GM21367 (cell line): ENCODE results near the gene DNAJC28.
"Not testable (repeated sequence)": the region's sequence is repeated elsewhere in the genome, so short reads cannot be mapped to it uniquely, and the experiment has no call there.

ENCODE experiments used
- ATAC-seq: cut with Tn5 transposase; IDR thresholded peaks from one replicate; pipeline ENCODE4 v1.9.1; 2021; ENCODE audit not compliant: unreplicated experiment

The DNAJC28 gene, protein sequence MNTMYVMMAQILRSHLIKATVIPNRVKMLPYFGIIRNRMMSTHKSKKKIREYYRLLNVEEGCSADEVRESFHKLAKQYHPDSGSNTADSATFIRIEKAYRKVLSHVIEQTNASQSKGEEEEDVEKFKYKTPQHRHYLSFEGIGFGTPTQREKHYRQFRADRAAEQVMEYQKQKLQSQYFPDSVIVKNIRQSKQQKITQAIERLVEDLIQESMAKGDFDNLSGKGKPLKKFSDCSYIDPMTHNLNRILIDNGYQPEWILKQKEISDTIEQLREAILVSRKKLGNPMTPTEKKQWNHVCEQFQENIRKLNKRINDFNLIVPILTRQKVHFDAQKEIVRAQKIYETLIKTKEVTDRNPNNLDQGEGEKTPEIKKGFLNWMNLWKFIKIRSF

DNA sequence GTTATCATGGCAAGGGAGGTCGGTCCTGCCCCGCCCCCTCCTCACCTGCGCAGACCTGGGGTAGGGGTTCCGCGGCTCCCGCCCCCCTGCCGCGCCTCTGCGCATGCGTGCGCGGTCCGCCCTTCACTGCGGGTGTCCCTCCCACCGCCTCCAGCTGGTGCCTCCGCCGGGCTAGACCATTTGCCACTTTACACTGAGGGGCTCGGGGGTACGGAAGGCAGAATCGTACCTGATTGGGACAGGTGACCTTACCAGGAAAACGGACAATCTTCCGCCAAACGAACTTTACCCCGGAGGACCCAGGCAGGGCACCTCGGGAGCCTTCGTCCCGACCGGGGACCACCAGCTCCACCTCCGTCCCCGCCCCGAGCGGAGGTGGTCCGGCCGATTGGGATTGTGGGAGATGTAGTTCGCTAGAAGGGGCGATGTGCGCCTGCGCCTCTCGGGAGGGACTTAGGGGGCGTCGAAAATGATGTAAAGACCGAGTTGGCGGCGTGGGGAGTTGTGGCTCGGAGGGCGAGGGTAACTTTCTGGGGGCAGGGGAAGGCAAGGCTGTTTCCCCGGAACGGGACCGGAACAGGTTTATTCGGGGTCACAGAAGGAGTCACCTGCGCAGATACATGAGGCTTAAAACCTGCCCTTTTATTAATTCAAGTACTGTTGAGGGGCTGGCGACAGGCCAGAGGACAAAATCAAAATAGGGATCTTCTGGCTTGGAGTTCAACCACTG lies at the start of gene DNAJC28:
TSS of gene DNAJC28 (minus strand) at position 344 of the 730 bp plus-strand sequence. CDS start 2,323 bp downstream, outside the sequence.
- peak; percentile 92 for ATAC-seq

DNA sequence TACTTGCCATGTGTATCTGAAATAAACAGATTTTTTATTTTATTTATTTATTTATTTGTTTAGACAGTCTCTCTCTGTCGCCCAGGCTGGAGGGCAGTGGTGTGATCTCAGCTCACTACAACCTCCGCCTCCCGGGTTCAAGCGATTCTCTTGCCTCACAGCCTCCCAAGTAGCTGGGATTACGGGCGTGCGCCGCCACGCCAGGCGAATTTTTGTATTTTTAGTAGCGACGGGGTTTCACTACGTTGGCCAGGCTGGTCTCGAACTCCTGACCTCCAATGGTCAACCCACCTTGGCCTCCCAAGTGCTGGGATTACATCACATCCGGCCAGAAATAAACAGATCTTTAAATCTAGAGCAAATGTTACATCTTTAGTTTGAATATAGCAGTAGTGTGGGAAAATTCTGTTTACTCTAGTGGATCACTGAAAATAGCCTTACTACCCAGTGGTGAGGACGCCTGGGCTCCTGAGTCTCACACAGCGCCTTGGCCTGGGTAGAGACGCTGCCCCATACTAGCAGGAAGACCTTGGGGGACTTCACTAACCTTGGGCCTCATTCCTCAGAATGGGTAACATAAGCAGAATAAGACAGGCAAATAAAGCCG lies 49.7 kb upstream of the DNAJC28 start:
- no peak for ATAC-seq

DNA sequence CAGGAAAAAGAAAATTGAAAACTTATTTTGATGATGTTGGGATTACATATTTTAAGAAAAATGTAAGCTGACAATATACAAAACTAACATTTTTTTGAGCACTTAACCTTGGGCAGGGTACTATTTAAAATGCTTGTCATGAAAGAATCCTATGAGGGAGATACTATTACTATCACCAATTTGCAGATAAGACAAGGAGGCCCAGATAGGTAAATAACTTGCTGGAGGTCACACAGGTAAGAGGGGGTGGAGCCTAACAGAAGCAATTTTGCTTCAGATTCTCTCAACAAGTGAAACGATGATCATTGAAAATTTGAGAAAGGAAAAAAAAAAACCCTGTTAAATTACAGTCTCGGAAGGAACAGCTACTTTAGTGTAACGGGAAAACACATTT lies 49.2 kb upstream of the DNAJC28 start:
- no peak for ATAC-seq

DNA sequence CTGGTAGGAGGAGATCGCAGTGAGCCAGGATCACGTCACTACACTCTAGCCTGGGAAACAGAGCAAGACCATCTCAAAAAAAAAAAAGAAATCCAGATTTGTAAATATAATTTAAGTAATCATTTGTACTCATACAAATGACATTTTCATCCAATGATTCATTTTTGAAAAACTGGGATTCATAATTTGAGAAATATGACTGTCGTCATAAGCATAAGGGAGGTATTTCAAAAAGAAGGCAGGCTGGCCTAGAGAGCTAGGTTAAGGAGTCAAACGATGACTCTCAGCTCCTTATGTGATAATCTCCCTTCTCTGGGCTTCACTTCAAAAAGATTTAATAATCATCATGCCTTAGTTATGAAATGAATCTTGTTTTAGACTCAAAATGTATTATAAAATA lies 48.1 kb upstream of the DNAJC28 start:
- ATAC-seq = no peak

DNA sequence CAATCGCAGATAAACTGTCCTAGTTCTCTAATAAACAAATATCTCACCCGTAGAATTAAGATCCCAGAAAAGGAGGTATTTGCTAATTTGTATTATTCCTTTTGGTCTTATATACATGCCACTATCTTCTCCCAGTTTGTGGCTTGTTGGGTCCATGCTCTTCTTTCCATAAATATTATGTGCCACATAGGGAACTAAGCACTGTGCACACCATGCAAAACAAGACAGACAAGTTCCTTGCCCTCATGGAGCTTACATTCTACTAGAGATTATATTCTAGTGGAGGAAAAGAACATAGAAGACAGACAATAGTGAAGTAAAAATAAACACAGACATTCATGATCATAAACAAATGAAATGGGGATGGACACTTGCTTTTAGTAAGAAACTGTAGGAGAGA lies 45.7 kb upstream of the DNAJC28 start:
- ATAC-seq = no peak

DNA sequence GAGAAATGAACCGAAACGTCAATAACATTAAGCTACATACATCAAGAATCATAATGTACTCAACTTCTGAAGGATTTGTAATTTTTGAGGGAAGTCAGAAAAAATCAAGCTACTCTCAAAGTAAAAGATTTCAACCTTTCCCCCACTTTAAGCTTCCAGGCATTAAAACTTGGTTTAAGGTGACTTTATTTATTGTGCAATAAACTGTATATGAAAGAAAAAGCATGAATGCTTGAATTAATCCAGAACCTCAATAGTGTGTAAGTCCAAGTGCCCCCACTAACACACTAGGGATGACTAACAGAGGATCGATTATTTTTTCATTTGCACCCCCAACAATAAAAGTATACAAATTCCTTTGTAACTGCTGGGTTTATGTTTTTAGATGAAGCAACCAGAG lies 39.5 kb upstream of the DNAJC28 start:
- no peak for ATAC-seq

DNA sequence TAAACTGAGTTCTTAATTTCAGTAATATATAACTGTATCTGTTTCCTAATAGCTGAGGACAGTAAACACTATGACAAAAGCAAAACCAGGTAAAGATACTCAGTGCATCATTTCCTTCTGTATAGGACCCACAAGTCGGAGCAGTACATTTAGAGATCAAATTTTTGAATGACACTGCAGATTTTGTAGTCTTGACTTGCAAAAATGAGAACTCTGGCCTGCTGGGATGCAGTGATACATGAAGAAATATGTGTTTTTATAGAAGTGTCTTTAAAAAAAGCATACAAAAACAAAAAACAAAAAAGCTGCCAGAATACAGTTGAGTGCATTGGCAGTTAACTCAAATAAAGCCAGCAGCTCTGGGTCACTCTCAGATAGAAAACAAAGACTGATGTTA lies 31.4 kb upstream of the DNAJC28 start:
- no peak for ATAC-seq

DNA sequence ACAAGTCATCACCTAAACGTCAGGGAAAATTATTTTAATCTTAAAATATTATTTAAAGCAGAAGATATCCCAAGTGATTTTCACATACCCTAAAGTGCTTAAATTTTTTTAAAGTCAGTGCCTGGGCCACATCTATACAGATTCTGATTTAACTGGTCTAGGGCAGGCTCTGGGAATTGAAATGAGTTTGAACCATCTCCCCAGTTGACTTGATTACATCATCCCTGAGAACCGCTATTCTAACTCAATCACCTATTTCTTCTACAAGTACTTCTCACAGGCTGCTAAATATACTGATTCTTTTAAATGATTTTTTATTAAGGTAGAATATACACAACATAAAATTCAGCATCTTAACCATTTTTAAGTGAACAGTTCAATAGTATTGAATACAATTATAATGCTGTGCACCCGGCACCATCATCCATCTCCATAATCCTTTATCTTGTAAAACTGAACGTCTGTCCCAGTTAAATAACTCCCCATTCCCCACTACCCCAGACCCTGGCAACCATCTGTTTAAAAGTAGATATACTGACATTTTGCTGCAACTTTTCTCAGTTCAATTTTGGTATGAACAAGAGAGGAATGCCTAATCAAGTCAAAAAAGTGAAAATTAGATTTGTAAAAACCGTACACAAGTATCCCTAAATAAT lies 30.9 kb upstream of the DNAJC28 start:
- no peak for ATAC-seq

DNA sequence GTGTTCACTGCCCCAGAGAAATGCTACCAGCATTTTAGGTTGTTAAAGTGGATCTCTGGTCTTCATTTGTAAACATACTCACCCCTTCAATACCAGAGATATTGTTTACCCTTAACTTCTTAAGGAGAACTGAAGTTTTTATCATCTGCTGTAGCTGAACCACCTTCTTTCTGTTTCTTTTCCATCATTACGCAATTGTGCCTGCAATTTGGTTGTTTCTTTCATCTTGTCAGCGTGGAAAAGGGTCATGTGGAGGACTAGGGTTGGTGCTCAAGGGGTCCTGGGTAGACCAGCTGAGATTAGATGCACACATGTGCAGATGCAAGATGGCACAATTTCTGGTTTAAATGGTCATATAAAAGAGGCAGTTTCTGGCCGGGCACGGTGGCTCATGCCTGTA lies 27.4 kb upstream of the DNAJC28 start:
- ATAC-seq = no peak

DNA sequence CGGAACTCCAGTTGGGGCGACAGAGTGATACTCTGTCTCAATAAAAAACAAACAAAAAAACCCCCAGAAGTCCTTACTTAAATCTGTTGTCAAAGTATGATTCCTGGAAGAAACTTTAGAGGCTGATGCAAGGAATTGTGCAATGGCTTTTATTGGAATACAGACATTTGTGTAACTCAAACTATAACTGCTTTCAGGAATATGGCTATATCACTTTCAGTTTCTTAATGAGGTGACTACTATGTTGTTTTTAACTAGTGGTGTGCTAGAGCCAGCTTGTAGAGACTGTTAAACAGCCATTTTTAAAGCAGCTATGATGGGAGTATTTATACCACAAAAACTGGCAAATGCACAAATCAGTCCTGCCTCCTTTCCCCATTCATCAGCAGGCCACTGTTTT lies 22.7 kb upstream of the DNAJC28 start:
- no peak for ATAC-seq

DNA sequence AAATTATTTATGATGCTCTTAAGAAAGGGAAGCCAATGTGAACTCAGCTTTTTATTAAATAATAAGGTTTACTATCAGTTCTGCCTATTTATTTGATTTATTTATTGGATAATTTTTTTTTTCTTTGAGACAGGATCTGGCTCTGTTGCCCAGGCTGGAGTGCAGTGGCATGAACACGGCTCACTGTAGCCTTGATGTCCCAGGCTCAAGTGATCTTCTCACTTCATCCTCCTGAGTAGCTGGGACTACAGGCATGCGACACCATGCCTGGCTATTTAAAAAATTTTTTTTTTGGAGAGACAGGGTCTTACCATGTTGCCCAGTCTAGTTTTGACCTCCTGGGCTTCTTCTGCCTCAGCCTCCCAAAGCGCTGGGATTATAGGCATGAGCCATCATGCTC lies 21.0 kb upstream of the DNAJC28 start:
- no peak for ATAC-seq

DNA sequence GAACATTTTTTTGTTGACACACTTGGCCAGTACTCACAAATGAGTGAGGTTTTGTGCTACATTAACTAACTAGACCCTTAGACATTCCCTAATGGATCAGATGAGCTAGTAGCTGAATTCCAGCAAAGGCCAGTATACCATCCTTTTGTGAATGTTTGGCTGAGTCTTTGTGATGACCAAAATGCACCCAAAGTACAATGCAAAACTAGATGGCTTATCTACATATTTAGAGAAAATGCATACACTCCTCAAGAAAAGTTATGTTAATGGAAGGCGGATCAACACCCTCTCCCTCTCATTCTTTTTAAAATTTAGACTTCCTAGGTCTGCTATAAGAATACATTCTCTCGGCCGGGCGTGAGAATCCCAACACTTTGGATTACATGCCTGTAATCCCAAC lies 20.1 kb upstream of the DNAJC28 start:
- no peak for ATAC-seq

DNA sequence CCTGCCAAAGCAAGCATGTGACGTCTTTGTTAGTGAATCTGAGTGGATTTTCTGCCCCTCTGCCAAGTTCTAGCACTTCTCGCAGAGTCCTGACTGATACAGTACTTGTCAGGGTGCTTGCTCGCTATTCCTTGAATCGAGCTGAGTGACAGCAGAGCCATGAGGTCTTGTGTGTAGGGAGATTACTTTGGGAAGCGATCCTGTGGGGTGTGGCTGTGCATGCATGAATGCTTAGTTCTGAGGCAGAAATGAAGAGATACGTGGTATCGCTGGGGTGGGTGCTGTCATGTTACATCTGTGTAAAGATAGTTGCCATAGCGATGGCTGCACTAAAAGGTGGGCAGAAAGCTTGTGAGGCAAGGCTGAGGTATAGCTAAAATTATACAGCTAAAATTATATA lies 19.3 kb upstream of the DNAJC28 start:
- no peak for ATAC-seq

DNA sequence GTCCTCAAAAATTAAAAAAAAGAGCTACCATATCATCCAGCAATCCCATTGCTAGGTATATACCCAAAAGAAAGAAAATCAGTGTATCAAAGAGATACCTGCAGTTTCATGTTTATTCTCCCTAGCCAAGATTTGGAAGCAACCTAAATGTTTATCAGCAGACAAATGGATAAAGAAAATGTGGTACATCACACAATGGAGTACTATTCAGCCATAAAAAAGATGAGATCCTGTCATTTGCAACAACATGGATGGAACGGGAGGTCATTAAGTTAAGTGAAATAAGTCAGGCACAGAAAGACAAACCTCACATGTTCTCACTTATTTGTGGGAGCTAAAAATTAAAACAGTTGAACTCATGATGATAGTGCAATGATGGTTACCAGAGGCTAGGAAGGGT lies 15.5 kb upstream of the DNAJC28 start:
- ATAC-seq = not testable (repeated sequence)

DNA sequence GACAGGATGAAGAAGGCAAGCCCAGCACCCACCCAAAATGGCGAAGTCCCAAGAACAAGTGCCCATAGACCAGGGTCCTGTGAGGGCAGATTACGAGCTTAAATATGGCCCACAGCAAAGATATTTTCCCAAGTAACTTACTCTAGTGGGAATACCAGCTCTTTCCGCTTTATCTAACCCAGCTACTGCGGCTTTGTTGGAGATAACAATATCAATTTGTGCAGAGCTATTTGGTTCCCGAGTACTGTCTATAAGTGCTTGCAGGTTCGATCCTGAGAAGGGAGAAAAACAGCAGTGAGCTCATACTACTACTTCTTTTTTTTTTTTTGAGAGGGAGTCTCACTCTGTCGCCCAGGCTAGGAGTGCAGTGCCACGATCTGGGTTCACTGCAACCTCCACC lies 14.3 kb upstream of the DNAJC28 start:
- ATAC-seq = no peak

DNA sequence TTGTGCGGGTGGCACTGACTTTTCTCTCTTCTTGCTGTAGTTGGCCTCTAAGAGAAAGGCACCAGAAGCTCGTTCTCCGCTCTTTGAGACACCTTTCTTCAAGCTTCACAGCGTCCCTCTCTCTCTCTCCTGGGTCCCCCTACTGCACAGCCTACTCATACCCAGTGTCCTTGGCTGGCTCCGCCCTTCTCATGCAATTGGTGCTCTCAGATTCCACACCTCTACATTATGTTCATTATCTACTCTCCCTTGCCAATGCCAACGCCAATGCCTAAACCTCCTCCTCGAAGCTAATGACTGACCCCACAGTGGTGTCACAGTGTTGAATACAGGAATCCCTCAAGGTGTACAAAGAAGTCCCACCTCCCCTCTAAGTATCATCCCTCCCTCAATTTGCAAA lies 4.8 kb upstream of the DNAJC28 start:
- no peak for ATAC-seq

DNA sequence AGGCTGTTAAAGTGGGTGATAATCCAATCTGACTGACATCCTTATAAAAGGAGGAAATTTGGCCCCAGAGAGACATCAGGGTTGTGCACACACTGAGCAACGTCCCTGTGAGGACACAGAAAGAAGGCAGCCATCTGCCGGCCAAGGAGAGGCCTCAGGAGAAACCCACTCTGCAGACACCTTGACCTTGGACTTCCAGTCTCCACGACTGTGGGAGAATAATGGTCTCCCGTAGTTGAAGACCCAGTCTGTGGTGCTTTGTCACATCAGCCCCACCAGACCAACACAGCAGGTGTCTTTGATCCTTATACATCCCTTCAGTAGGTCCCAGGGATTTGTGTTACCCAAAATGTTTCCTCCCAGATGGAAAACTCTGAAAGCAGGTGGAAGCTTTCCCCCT lies 4.2 kb upstream of the DNAJC28 start:
- no peak for ATAC-seq

DNA sequence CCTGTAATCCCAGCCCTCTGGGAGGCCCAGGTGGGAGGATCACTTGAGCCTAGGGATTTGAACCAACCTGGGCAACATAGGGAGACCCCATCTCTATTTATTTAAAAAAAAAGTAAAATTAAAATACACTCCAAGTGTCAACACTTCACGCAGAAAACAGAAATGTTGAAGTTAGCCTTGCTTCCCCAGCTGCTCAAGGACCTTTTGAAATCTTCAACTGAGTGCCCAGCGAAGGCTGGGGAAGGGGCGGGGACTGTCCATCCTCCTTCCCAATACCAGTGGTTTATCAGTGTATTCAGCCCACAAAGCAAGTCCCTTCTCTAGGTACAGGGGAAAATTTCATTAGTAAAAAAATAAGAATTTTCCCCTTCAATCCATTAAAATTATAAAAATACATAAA lies 2.2 kb upstream of the DNAJC28 start:
- ATAC-seq = no peak

DNA sequence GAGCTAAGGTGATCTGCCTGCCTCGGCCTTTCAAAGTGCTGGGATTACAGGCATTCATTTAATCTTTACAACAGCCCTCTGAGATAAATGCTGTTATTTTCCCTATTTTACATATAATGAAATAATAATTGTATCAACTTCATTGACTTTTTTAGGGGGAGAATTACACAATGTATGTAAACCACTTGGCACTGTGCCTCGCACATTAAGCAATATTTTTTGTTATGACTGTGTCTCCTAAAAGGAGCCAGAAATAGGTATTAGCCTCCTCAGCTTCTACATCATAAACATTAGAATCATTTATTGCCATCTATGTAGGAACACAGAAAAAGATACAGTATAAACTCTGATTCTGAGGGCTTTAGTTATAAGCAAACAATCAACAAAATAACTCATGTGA lies 1.1 kb upstream of the DNAJC28 start:
- ATAC-seq = no peak

DNA sequence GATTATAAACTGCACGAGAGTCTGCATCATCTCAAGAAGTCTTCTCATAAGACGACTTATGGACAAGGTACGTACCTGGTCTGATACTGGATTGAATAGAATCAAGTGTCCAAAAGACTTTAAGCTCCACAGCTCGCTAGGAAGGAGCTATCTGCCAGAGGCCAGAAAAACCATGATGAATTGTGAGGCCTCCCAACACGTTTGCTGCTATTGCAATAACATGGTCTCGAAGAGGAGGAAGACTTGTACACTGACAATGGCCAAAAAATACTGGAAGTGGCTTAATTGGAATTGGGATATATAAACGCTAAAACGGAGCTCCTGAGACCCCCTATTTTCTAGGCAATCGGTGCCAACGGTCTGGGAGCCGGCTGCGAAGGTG lies 534 bp downstream of the DNAJC28 start:
- ATAC-seq = no peak

DNA sequence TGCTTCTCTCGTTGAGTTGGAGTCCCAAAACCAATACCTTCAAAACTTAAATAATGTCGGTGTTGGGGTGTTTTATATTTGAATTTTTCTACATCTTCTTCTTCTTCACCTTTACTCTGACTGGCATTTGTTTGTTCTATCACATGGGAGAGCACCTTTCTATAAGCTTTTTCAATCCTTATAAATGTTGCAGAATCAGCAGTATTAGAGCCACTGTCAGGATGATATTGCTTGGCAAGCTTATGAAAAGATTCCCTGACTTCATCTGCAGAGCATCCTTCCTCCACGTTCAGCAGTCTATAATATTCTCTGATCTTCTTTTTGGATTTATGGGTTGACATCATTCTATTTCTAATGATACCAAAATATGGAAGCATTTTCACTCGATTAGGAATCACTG lies 2.6 kb downstream of the DNAJC28 start:
- no peak for ATAC-seq

DNA sequence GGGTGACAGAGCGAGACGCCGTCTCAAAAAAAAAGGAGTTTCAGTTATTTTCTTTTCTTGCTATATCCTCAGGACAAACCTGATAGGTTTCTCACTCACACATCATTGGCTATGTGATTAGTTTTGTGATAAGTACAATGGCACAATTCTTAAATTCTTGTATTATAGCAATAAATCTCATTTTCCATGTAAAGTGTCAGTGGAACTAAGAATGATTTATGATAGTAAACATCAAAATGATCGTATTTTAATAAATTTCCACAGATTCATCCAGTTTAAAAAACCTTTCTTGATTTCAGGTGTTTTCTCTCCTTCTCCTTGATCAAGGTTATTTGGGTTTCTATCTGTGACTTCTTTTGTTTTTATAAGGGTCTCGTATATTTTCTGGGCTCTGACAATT lies 3.5 kb downstream of the DNAJC28 start:
- no peak for ATAC-seq
